Measurements from ENCODE around the gene ALPK1. TPM values are rescaled to one million over a fixed set of nuclear protein-coding genes. Genes with fewer than 3 reads are reported as not detected.
A peak's percentile ranks its signal among the peaks of the same experiment; 100 is the strongest.
"Not testable (repeated sequence)": the region's sequence is repeated elsewhere in the genome, so short reads cannot be mapped to it uniquely, and the experiment has no call there.

The ALPK1 gene
- polyA plus RNA-seq, 5 donors: 11.2 to 26.7 (median 19.6) TPM

- DNase-seq: no peak
Observed at GRCh38 chr4:112282860-112283667, 14.1 kb upstream of the ALPK1 start.

GRCh38 chr4:112284166-112284565 lies 13.0 kb upstream of the ALPK1 start:
- no peak for DNase-seq

- DNase-seq: peak in 1 of 2 donors; percentile 23
Observed at GRCh38 chr4:112284662-112285411, 12.3 kb upstream of the ALPK1 start.

- DNase-seq: no peak
Observed at GRCh38 chr4:112287258-112287989, 9.7 kb upstream of the ALPK1 start.

DNA sequence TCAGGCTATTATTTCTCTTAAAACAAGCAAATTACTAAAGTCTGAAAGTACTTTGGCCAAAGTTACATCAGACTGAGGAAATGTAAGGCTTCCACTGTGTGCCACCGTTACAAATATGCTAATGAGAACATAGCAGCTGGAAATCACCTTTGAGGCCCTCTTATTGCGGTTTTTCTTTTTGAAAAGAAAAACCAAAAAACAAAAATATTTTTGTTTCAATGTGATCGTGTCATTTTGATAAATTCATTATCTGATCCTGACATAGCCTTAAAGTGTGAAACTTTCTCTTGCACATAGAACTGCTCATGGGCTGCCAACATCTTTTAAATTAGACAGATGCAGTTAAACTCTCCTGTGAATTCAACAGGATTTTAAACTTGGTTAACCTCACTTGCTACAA lies 8.7 kb upstream of the ALPK1 start:
- no peak for DNase-seq

GRCh38 chr4:112289407-112290253 lies 7.5 kb upstream of the ALPK1 start:
- no peak for DNase-seq

GRCh38 chr4:112290341-112290740 lies 6.8 kb upstream of the ALPK1 start:
- no peak for DNase-seq

GRCh38 chr4:112299721-112300120 lies 2.6 kb downstream of the ALPK1 start:
- no peak for DNase-seq

- no peak for DNase-seq
Observed at GRCh38 chr4:112302320-112303274, 5.4 kb downstream of the ALPK1 start.

- not testable (repeated sequence) for DNase-seq
Observed at GRCh38 chr4:112305477-112305876, 8.3 kb downstream of the ALPK1 start.

DNA sequence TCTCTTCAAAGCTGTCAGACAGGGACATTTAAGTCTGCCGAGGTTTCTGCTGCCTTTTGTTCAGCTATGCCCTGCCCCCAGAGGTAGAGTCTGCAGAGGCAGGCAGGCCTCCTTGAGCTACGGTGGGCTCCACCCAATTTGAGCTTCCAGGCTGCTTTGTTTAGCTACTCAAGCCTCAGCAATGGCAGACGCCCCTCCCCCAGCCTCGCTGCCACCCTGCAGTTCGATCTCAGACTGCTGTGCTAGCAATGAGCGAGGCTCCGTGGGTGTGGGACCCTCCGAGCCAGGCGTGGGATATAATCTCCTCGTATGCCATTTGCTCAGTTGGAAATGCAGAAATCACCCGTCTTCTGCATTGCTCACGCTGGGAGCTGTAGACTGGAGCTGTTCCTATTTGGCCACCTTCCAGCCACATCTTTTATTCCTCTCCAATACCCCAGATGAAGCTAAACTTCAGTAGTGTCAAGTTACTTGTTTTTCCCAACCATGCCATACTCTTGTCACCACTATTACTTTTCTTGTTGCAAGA lies 12.2 kb downstream of the ALPK1 start:
- peak; percentile 20 to 38 for DNase-seq

DNA sequence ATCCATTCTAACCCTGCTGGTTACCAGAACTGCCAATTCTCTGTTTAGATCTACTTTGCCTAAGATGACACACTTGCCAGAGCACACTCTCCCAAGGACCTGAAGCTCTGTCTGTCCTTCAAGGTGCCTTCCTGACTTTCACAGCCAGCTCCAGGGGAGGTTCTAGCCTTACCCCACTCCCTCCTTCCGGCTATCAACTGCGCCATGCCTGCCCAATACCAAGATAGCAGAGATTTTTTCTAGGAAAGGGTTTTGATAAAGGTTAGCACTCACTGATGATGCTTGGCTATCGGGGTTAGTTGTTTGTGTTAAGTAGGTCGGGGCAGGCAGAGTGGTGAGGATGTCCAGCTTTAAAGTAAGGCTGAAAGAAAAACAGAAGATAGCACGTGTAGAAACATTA lies 14.3 kb downstream of the ALPK1 start:
- no peak for DNase-seq

GRCh38 chr4:112312610-112313239 lies 15.6 kb downstream of the ALPK1 start:
- no peak for DNase-seq

GRCh38 chr4:112315446-112315845 lies 18.3 kb downstream of the ALPK1 start:
- no peak for DNase-seq

DNA sequence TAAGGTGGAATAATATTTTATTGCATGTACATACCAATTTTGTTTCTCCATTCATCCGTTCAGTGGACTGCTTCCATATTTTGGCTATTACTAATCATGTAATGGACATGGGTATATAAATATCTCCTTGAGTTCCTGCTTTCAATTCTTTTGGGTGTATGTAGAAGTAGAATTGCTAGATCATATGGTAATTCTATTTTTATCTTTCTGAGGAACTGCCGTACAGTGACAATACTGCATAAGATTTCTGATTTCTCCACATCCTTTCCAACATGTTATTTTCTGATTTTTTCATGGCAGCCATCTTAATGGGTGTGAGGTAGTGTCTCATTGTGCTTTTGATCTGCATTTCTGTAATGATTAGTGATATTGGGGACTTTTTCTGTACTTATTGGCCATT lies 19.2 kb downstream of the ALPK1 start:
- no peak for DNase-seq

- DNase-seq: no peak
Observed at GRCh38 chr4:112318239-112319142, 21.3 kb downstream of the ALPK1 start.

DNA sequence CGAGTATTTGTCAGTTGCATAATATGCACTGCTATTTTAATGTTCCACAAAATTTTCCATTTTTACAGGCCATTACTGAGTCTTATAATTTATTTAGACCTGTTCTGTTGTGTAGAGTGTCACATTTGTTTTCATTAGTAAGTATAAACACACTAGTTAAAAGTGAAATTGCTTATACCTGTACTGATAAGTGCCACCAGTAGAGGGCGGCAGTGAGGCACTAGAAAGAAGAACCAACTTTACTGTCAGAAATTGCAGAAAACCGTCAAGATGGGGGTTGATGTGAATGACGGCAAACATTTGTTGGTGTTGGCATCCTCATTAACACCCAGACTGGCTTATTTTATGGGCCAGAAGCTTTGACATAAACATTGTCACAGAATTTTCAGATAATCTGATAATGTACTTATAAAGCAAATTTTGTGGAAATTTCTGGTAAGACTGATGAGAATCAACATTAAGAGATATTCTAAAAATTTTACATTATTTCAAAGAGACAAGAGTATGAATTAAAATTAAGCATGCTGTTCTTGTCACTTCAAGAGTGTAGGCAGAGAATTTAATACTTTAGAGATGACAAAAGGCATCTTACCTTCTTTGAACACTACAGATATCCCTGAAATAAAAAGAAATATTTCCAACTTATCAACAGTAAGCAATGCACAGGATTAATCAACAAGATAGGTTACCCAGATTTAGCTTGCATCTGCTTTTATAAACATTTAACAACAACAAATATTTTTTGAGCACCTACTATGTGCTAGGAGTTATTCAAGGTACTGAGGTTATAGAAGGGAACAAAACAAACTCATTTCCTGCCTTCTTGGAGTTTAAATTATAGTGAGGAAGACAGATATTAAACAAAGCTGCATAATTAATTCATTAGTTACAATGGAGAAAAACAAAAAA lies 24.9 kb downstream of the ALPK1 start:
- peak; percentile 24 to 43 for DNase-seq

All from right lung (tissue), 5 donors.